OCI-LY3 (cell line): ENCODE data around the gene SNAI1.

Source experiments
- H2AFZ ChIP-seq: fragments of 200-600, 300-600 bp; shearing (Covaris generic); 2 replicates; pipeline ENCODE4 v1.6.0; 2014; ENCODE audit warnings: antibody characterized with exemption, low read depth, low read length
- H3K27ac ChIP-seq: fragments of 200-600, 300-600 bp; sonication (generic); 2 replicates; pipeline ENCODE4 v1.5.1; 2014; ENCODE audit warnings: mild to moderate bottlenecking, low read length, moderate library complexity, mixed read lengths
- H3K27me3 ChIP-seq: fragments of 200-600, 300-600 bp; sonication (generic); 2 replicates; pipeline ENCODE4 v1.6.1; 2014; ENCODE audit warnings: low read depth, low read length, mixed read lengths
- H3K36me3 ChIP-seq: fragments of 200-600, 300-600 bp; sonication (generic); replicated peaks from 2 replicates; pipeline ENCODE3; 2014; ENCODE audit warnings: low read depth, low read length, mixed read lengths
- H3K4me1 ChIP-seq: fragments of 300-600, 200-600 bp; sonication (generic); 2 replicates; pipeline ENCODE4 v1.6.1; 2014; ENCODE audit warnings: low read length, mixed read lengths
- H3K4me2 ChIP-seq: fragments of 200-600, 300-600 bp; sonication (generic); 2 replicates; pipeline ENCODE4 v1.6.1; 2014; ENCODE audit warnings: low read length, mixed read lengths
- H3K4me3 ChIP-seq: fragments of 300-600, 200-600 bp; sonication (generic); 2 replicates; pipeline ENCODE4 v1.5.1; 2014; ENCODE audit warnings: antibody characterized with exemption, mild to moderate bottlenecking, low read length, moderate library complexity
- H3K79me2 ChIP-seq: fragments of 300-600, 200-600 bp; shearing (Covaris generic); 2 replicates; pipeline ENCODE4 v1.6.1; 2014; ENCODE audit warnings: mild to moderate bottlenecking, low read length, mixed read lengths
- H3K9ac ChIP-seq: fragments of 300-600, 200-600 bp; shearing (Covaris generic); 2 replicates; pipeline ENCODE4 v1.6.0; 2014; ENCODE audit warnings: mild to moderate bottlenecking, low read length, moderate library complexity
- H3K9me3 ChIP-seq: fragments of 200-600, 300-600 bp; shearing (Covaris generic); 2 replicates; pipeline ENCODE4 v1.6.1; 2014; ENCODE audit warnings: low read length, mixed read lengths; ENCODE audit not compliant: insufficient read depth
- H4K20me1 ChIP-seq: fragments of 200-600, 300-600 bp; sonication (generic); 2 replicates; pipeline ENCODE4 v1.6.1; 2016; ENCODE audit warnings: low read length, mixed read lengths; ENCODE audit not compliant: insufficient read depth
- EZH2phosphoT487 ChIP-seq: fragments of 200-600 bp; shearing (Covaris generic); IDR thresholded peaks from 2 replicates; pipeline ENCODE4 v1.6.1; 2018; ENCODE audit warnings: antibody characterized with exemption, mixed run types, low read depth
- TF ChIP-seq, protein P1 (sequence below): fragments of 200-600, 300-600 bp; sonication (generic); IDR thresholded peaks from 2 replicates; pipeline ENCODE4 v1.5.1; 2014; ENCODE audit warnings: antibody characterized with exemption, low read length, low read depth

The SNAI1 gene

GRCh38 chr20:50003253-50003656, 20.5 kb downstream of the SNAI1 start:
- H3K27ac ChIP-seq, result no peak overlapping the region
- 0 out of 2 replicates have a peak overlapping the region, but pooled peaks have one; percentile 0 for H2AFZ ChIP-seq
- no peaks in the 10 kb centered on the region for H3K9me3 ChIP-seq
- no peaks in the 10 kb centered on the region for H4K20me1 ChIP-seq
- peaks cover 58% of the 10 kb centered on the region for H3K4me1 ChIP-seq
- H3K27me3 ChIP-seq, result no peaks in the 10 kb centered on the region
- no peak overlapping the region for H3K4me2 ChIP-seq
- H3K36me3 ChIP-seq, result no peaks in the 10 kb centered on the region
- no peaks in the 10 kb centered on the region for H3K79me2 ChIP-seq
- TF ChIP-seq, protein P1, sequence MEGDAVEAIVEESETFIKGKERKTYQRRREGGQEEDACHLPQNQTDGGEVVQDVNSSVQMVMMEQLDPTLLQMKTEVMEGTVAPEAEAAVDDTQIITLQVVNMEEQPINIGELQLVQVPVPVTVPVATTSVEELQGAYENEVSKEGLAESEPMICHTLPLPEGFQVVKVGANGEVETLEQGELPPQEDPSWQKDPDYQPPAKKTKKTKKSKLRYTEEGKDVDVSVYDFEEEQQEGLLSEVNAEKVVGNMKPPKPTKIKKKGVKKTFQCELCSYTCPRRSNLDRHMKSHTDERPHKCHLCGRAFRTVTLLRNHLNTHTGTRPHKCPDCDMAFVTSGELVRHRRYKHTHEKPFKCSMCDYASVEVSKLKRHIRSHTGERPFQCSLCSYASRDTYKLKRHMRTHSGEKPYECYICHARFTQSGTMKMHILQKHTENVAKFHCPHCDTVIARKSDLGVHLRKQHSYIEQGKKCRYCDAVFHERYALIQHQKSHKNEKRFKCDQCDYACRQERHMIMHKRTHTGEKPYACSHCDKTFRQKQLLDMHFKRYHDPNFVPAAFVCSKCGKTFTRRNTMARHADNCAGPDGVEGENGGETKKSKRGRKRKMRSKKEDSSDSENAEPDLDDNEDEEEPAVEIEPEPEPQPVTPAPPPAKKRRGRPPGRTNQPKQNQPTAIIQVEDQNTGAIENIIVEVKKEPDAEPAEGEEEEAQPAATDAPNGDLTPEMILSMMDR, result no peak
- no peak for TF ChIP-seq EZH2phosphoT487
- H3K4me3 ChIP-seq, result no peak overlapping the region
- H3K9ac ChIP-seq, result no peak overlapping the region

GRCh38 chr20:50004229-50004628, 21.4 kb downstream of the SNAI1 start:
- H3K9me3 ChIP-seq, result no peaks in the 10 kb centered on the region
- H3K9ac ChIP-seq, result no peak overlapping the region
- H3K79me2 ChIP-seq, result no peaks in the 10 kb centered on the region
- H3K4me3 ChIP-seq, result no peak overlapping the region
- H2AFZ ChIP-seq, result no peak overlapping the region
- no peaks in the 10 kb centered on the region for H3K36me3 ChIP-seq
- H3K4me2 ChIP-seq, result no peak overlapping the region
- no peak overlapping the region for H3K27ac ChIP-seq
- no peaks in the 10 kb centered on the region for H3K27me3 ChIP-seq
- no peaks in the 10 kb centered on the region for H4K20me1 ChIP-seq
- no peak for TF ChIP-seq EZH2phosphoT487
- TF ChIP-seq, protein P1, result no peak
- H3K4me1 ChIP-seq, result peaks cover 48% of the 10 kb centered on the region

GRCh38 chr20:50005471-50005981, 22.7 kb downstream of the SNAI1 start:
- Histone ChIP-seq H4K20me1 (no peaks in the 10 kb centered on the region), H3K36me3 (no peaks in the 10 kb centered on the region), H3K4me3 (no peak overlapping the region), H3K4me2 (peak overlapping the region; percentile 33), H3K9ac (no peak overlapping the region), H3K27ac (no peak overlapping the region), H2AFZ (no peak overlapping the region), H3K4me1 (peaks cover 36% of the 10 kb centered on the region), H3K27me3 (no peaks in the 10 kb centered on the region), H3K79me2 (no peaks in the 10 kb centered on the region), H3K9me3 (no peaks in the 10 kb centered on the region)
- TF ChIP-seq, protein P1, result no peak
- no peak for TF ChIP-seq EZH2phosphoT487

DNA sequence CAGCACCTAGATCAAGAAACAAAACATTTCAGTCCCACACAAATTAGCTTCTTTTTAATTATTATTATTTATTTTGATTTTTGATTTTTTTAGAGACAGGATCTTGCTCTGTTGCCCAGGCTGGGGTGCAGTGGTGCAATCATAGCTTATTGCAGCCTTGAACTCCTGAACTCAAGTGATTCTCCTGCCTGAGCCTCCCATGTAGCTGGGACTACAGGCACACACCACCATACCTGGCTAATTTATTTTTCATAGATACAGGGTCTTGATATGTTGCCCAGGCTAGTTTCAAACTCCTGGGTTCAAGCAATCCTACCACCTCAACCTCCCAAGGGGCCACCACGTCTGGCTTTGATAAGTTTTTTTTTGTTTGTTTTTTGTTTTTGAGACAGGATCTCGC, 24.6 kb downstream of the SNAI1 start:
- no peak overlapping the region for H2AFZ ChIP-seq
- TF ChIP-seq, protein P1, result no peak
- no peak for TF ChIP-seq EZH2phosphoT487
- H3K4me2 ChIP-seq, result no peak overlapping the region
- H3K9me3 ChIP-seq, result no peaks in the 10 kb centered on the region
- H3K79me2 ChIP-seq, result no peaks in the 10 kb centered on the region
- no peak overlapping the region for H3K4me3 ChIP-seq
- no peaks in the 10 kb centered on the region for H3K36me3 ChIP-seq
- no peaks in the 10 kb centered on the region for H3K27me3 ChIP-seq
- H3K9ac ChIP-seq, result no peak overlapping the region
- peaks cover 28% of the 10 kb centered on the region for H3K4me1 ChIP-seq
- H3K27ac ChIP-seq, result no peak overlapping the region
- no peaks in the 10 kb centered on the region for H4K20me1 ChIP-seq
